HG03025 (cell line): Measurements from ENCODE around the gene SYT15.

Experiments
- ATAC-seq: cut with Tn5 transposase; IDR thresholded peaks from one replicate; pipeline ENCODE4 v1.9.1; 2021; ENCODE audit warnings: mild to moderate bottlenecking, moderate library complexity; ENCODE audit not compliant: unreplicated experiment, low FRiP score

Gene SYT15

GRCh38 chr10:46544989-46545791, 33.7 kb upstream of the SYT15 start:
- ATAC-seq, result no peak

GRCh38 chr10:46545861-46546590, 32.9 kb upstream of the SYT15 start:
- no peak for ATAC-seq

GRCh38 chr10:46546591-46547540, 32.1 kb upstream of the SYT15 start:
- ATAC-seq, result no peak

- no peak for ATAC-seq
These were observed 31.1 kb upstream of the SYT15 start for GRCh38 chr10:46547541-46548497.

GRCh38 chr10:46548498-46549090, 30.3 kb upstream of the SYT15 start:
- no peak for ATAC-seq

- no peak for ATAC-seq
These were observed 29.5 kb upstream of the SYT15 start for GRCh38 chr10:46549171-46550075.

- ATAC-seq, result no peak
These were observed 28.7 kb upstream of the SYT15 start for GRCh38 chr10:46550076-46550790.

- no peak for ATAC-seq
These were observed 27.9 kb upstream of the SYT15 start for GRCh38 chr10:46550795-46551700.

GRCh38 chr10:46551701-46552525, 27.0 kb upstream of the SYT15 start:
- ATAC-seq, result no peak

GRCh38 chr10:46552526-46553237, 26.2 kb upstream of the SYT15 start:
- no peak for ATAC-seq

- no peak for ATAC-seq
These were observed 25.5 kb upstream of the SYT15 start for GRCh38 chr10:46553238-46554049.

- no peak for ATAC-seq
These were observed 24.7 kb upstream of the SYT15 start for GRCh38 chr10:46554166-46554781.

GRCh38 chr10:46555366-46555712, 23.6 kb upstream of the SYT15 start:
- ATAC-seq, result no peak
